HCT116 (cell line): ENCODE measurements around the gene HSP90AB1. TPM values are rescaled to one million over a fixed set of nuclear protein-coding genes. Genes with fewer than 3 reads are reported as not detected.

Experiments used
- ATAC-seq: fragments of 200-7000 bp; cut with Tn5 transposase; 2 replicates; pipeline ENCODE4 v1.9.1; 2020; ENCODE audit warnings: mild to moderate bottlenecking, moderate library complexity
- BruUV-seq: library from RNA; stranded (reverse); fragments of 400-500 nt; replicated peaks from 2 replicates; lab custom pipeline; 2021; lab: Mats Ljungman, UMichigan
- CTCF ChIA-PET: fragments of 300-600 bp; sonication (Branson Sonifier 250); formaldehyde crosslinking; loops from one replicate; lab custom pipeline; 2021; ENCODE audit warnings: antibody characterized with exemption; lab: Charles Lee
- POLR2A ChIA-PET: fragments of 300-600, 350-600 bp; sonication (Branson Sonifier 250); formaldehyde crosslinking; loops from one replicate; lab custom pipeline; 2021; ENCODE audit warnings: antibody characterized with exemption; lab: Charles Lee
- RAD21 ChIA-PET, 2 experiments: fragments of 300-600 bp; sonication (Branson Sonifier 250); formaldehyde crosslinking; loops; one replicate each; lab custom pipeline; 2023; ENCODE audit warnings: low total read pairs in 2 of 2; ENCODE audit not compliant: uncharacterized antibody in 2 of 2, unreplicated experiment in 2 of 2, low non-redundant PET in 1 of 2; lab: Charles Lee
- DNase-seq: peaks from one replicate; pipeline ENCODE4 v3.0.0-alpha.2; 2010; ENCODE audit warnings: low read depth, low spot score
- H2AFZ ChIP-seq: fragments of 200-600 bp; shearing (Covaris generic), sonication (generic); 2 replicates; pipeline ENCODE4 v1.6.1; 2017; ENCODE audit warnings: low read depth, mixed run types, mixed read lengths, antibody characterized with exemption, low read length; ENCODE audit not compliant: poor library complexity, severe bottlenecking
- H3K27ac ChIP-seq: 2 replicates; pipeline ENCODE4 v1.5.1; 2012; ENCODE audit warnings: low read depth, low read length
- H3K27me3 ChIP-seq: fragments of 200-600 bp; sonication (generic); 2 replicates; pipeline ENCODE4 v1.6.1; 2016; ENCODE audit warnings: mixed run types, low read length, mixed read lengths; ENCODE audit not compliant: insufficient read depth
- H3K36me3 ChIP-seq, 2 experiments: fragments of 200-500 bp in 1 of 2; fragments of 200-600 bp in 1 of 2; sonication (Bioruptor generic) in 1 of 2; sonication (generic) in 1 of 2; 2 replicates each; pipeline versions ENCODE4 v1.5.1 to v1.6.1; 2014 to 2016; ENCODE audit warnings: low read length in 2 of 2, inconsistent platforms in 1 of 2, mixed read lengths in 1 of 2, mixed run types in 1 of 2; ENCODE audit not compliant: insufficient read depth in 2 of 2, control insufficient read depth in 1 of 2
- H3K4me1 ChIP-seq, 2 experiments: fragments of 200-600 bp in 1 of 2; sonication (generic) in 1 of 2; 2 replicates each; pipeline versions ENCODE4 v1.5.1 to v1.6.1; 2012 to 2017; ENCODE audit warnings: low read length in 2 of 2, inconsistent platforms in 1 of 2, mild to moderate bottlenecking in 1 of 2, mixed read lengths in 1 of 2, mixed run types in 1 of 2, moderate library complexity in 1 of 2; ENCODE audit not compliant: insufficient read depth in 2 of 2, control insufficient read depth in 1 of 2
- H3K4me2 ChIP-seq: fragments of 200-600 bp; sonication (generic); 2 replicates; pipeline ENCODE4 v1.6.1; 2017; ENCODE audit warnings: mixed run types, low read length, mixed read lengths
- H3K4me3 ChIP-seq, 2 experiments: fragments of 200-600 bp in 1 of 2; sonication (generic) in 1 of 2; replicated peaks in 1 of 2; 2 replicates each; pipeline ENCODE4 v1.5.1; 2011 to 2016; ENCODE audit warnings: low read length in 2 of 2, control low read depth in 1 of 2, low read depth in 1 of 2, mild to moderate bottlenecking in 1 of 2, mixed read lengths in 1 of 2, mixed run types in 1 of 2
- H3K79me2 ChIP-seq: fragments of 200-600 bp; sonication (generic); 2 replicates; pipeline ENCODE4 v1.6.1; 2017; ENCODE audit warnings: mild to moderate bottlenecking, mixed run types, low read length, moderate library complexity, mixed read lengths; ENCODE audit not compliant: insufficient read depth
- H3K9ac ChIP-seq: fragments of 200-600 bp; sonication (generic); 2 replicates; pipeline ENCODE4 v1.6.1; 2016; ENCODE audit warnings: low read length, mixed read lengths
- H3K9me2 ChIP-seq: fragments of 200-600 bp; sonication (generic), shearing (Covaris generic); 2 replicates; pipeline ENCODE4 v1.6.1; 2017; ENCODE audit warnings: mixed run types, mild to moderate bottlenecking, moderate library complexity; ENCODE audit not compliant: insufficient read depth
- H3K9me3 ChIP-seq, 2 experiments: fragments of 200-500 bp in 1 of 2; fragments of 200-600 bp in 1 of 2; sonication (Bioruptor generic) in 1 of 2; sonication (generic) in 1 of 2; 2 replicates each; pipeline ENCODE4 v1.6.1; 2014 to 2017; ENCODE audit warnings: low read length in 2 of 2, mixed read lengths in 2 of 2, inconsistent platforms in 1 of 2, low read depth in 1 of 2, mild to moderate bottlenecking in 1 of 2, mixed run types in 1 of 2, moderate library complexity in 1 of 2; ENCODE audit not compliant: control insufficient read depth in 1 of 2, insufficient read depth in 1 of 2
- H4K20me1 ChIP-seq: fragments of 200-600 bp; sonication (generic), shearing (Covaris generic); 2 replicates; pipeline ENCODE4 v1.6.1; 2017; ENCODE audit warnings: mixed run types, mild to moderate bottlenecking, moderate library complexity; ENCODE audit not compliant: insufficient read depth
- CBX3 ChIP-seq: IDR thresholded peaks from 2 replicates; pipeline ENCODE4 v1.6.1; 2012; ENCODE audit warnings: low read depth
- CTCF ChIP-seq, 3 experiments: fragments of 200-600 bp in 1 of 3; sonication (generic) in 1 of 3; IDR thresholded peaks in 2 of 3; conservative IDR thresholded peaks in 1 of 3; 2 replicates each; pipeline ENCODE4 v1.5.1; 2012 to 2017; ENCODE audit warnings: low read depth in 2 of 3, low read length in 2 of 3, antibody characterized with exemption in 1 of 3, borderline replicate concordance in 1 of 3, control low read depth in 1 of 3, mild to moderate bottlenecking in 1 of 3, mixed read lengths in 1 of 3, mixed run types in 1 of 3, moderate library complexity in 1 of 3; ENCODE audit not compliant: insufficient read depth in 1 of 3
- ELF1 ChIP-seq: IDR thresholded peaks from 2 replicates; pipeline ENCODE4 v1.6.1; 2012; ENCODE audit warnings: low read depth, borderline replicate concordance
- EZH2phosphoT487 ChIP-seq: fragments of 200-600 bp; IDR thresholded peaks from 2 replicates; pipeline ENCODE4 v1.6.1; 2018; ENCODE audit warnings: antibody characterized with exemption, borderline replicate concordance
- POLR2A ChIP-seq: IDR thresholded peaks from 2 replicates; pipeline ENCODE4 v1.7.0; 2011; ENCODE audit warnings: borderline replicate concordance; ENCODE audit not compliant: insufficient read depth, insufficient read length; ENCODE audit errors: extremely low read depth
- SIN3A ChIP-seq: IDR thresholded peaks from 2 replicates; pipeline ENCODE4 v1.6.1; 2012; ENCODE audit warnings: low read depth
- SP1 ChIP-seq: IDR thresholded peaks from 2 replicates; pipeline ENCODE4 v1.6.1; 2012; ENCODE audit warnings: low read depth
- YY1 ChIP-seq: IDR thresholded peaks from 2 replicates; pipeline ENCODE4 v1.6.1; 2011; ENCODE audit warnings: low read length, low read depth, moderate library complexity, mild to moderate bottlenecking; ENCODE audit not compliant: insufficient replicate concordance; ENCODE audit errors: extremely low read depth
- intact Hi-C: fragments of 100-400 bp; cut with micrococcal nuclease; formaldehyde crosslinking; loops from 2 replicates; pipeline ENCODE4 v1.10.0; 2022
- total RNA-seq: library from RNA; stranded (reverse); gene quantifications from one replicate; pipeline ENCODE4 v1.2.1, GENCODE V29; 2021; ENCODE audit not compliant: unreplicated experiment
- TF ChIP-seq, protein P1 (sequence below): IDR thresholded peaks from 2 replicates; pipeline ENCODE4 v1.6.1; 2011; ENCODE audit warnings: mild to moderate bottlenecking, low read length, moderate library complexity; ENCODE audit not compliant: insufficient replicate concordance; ENCODE audit errors: extremely low read depth

The HSP90AB1 gene
- total RNA-seq, 1 experiment from 2014 or later: 2,554 TPM

GRCh38 chr6:44219815-44220784 is 26.8 kb upstream of the HSP90AB1 start:
- ATAC-seq (peak; percentile 21), DNase-seq (no peak)
- intact Hi-C loops: no loop called here
- Histone ChIP-seq H3K9me3 (no peaks in the 10 kb centered on the region), H3K4me3 (peak overlapping the region; percentile 48 to 62), H3K4me1 (peaks cover 42 to 60% of the 10 kb centered on the region in 2 experiments), H3K9me2 (no peaks in the 10 kb centered on the region), H3K4me2 (peak overlapping the region; percentile 97), H3K27ac (no peak overlapping the region), H3K27me3 (no peaks in the 10 kb centered on the region), H3K36me3 (no peaks in the 10 kb centered on the region), H3K79me2 (peaks cover 16% of the 10 kb centered on the region), H4K20me1 (no peaks in the 10 kb centered on the region), H3K9ac (peak overlapping the region; percentile 38), H2AFZ (peak overlapping the region; percentile 54)
- ChIA-PET POLR2A (interaction anchor here (0.7 to 4.5 kb wide), 3 partner anchors 17 to 1905 kb away, joined by 3 to 22 read pairs (median 3); partner anchors contain the start of gene HSP90AB1), CTCF (interaction anchor here (0.6 to 2.7 kb wide), 2 partner anchors 18 to 95 kb away, joined by 3 to 8 read pairs; no protein-coding TSS in a partner anchor), RAD21 (no interaction called here)
- BruUV-seq: TSS peak; percentile 41
- TF ChIP-seq POLR2A: no peak
- no peak for TF ChIP-seq EZH2phosphoT487
- no peak for TF ChIP-seq SP1
- no peak for TF ChIP-seq CBX3
- TF ChIP-seq, protein P1, sequence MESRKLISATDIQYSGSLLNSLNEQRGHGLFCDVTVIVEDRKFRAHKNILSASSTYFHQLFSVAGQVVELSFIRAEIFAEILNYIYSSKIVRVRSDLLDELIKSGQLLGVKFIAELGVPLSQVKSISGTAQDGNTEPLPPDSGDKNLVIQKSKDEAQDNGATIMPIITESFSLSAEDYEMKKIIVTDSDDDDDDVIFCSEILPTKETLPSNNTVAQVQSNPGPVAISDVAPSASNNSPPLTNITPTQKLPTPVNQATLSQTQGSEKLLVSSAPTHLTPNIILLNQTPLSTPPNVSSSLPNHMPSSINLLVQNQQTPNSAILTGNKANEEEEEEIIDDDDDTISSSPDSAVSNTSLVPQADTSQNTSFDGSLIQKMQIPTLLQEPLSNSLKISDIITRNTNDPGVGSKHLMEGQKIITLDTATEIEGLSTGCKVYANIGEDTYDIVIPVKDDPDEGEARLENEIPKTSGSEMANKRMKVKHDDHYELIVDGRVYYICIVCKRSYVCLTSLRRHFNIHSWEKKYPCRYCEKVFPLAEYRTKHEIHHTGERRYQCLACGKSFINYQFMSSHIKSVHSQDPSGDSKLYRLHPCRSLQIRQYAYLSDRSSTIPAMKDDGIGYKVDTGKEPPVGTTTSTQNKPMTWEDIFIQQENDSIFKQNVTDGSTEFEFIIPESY: no peak
- no peak for TF ChIP-seq ELF1
- no peak for TF ChIP-seq YY1
- TF ChIP-seq SIN3A: no peak
- TF ChIP-seq CTCF (IDR thresholded peaks at IDR 0.05 in 2 of 3, conservative IDR thresholded peaks at IDR 0.05 in 1 of 3; ENCODE audit: borderline replicate concordance in 1 of 3, insufficient read depth in 1 of 3, low read depth in 2 of 3, low read length in 2 of 3): no peak
